WTC11 (cell line): ENCODE data around the gene CYP27A1. TPM values are rescaled to one million over a fixed set of nuclear protein-coding genes. Genes with fewer than 3 reads are reported as not detected.

Experiments used
- ATAC-seq: fragments of 200-7000 bp; cut with Tn5 transposase; 2 replicates; pipeline ENCODE4 v1.10.0; 2021; ENCODE audit warnings: mild to moderate bottlenecking, moderate library complexity
- CTCF ChIA-PET: fragments of 300-600 bp; sonication (Branson Sonifier 250); formaldehyde crosslinking; loops from one replicate; lab custom pipeline; 2021; ENCODE audit warnings: antibody characterized with exemption; lab: Charles Lee
- POLR2A ChIA-PET: fragments of 350-600 bp; sonication (Branson Sonifier 250); formaldehyde crosslinking; loops from one replicate; lab custom pipeline; 2021; ENCODE audit warnings: antibody characterized with exemption; lab: Charles Lee
- DNase-seq: peaks from one replicate; pipeline ENCODE4 v3.0.0; 2021; ENCODE audit warnings: low spot score
- H3K27ac Mint-ChIP-seq: 2 replicates; pipeline ENCODE4 v1.8.0; 2021; ENCODE audit warnings: mixed read lengths
- H3K27me3 Mint-ChIP-seq: 2 replicates; pipeline ENCODE4 v1.8.0; 2021; ENCODE audit warnings: low read depth, mild to moderate bottlenecking, moderate library complexity, mixed read lengths
- H3K36me3 Mint-ChIP-seq: 2 replicates; pipeline ENCODE4 v1.8.0; 2021; ENCODE audit warnings: mixed read lengths
- H3K4me1 Mint-ChIP-seq: 2 replicates; pipeline ENCODE4 v1.8.0; 2022; ENCODE audit warnings: mixed read lengths
- H3K4me3 Mint-ChIP-seq: 2 replicates; pipeline ENCODE4 v1.8.0; 2021; ENCODE audit warnings: mild to moderate bottlenecking, moderate library complexity, mixed read lengths
- H3K9me3 Mint-ChIP-seq: 2 replicates; pipeline ENCODE4 v1.8.0; 2021; ENCODE audit warnings: mixed read lengths
- ESRRA ChIP-seq: sonication (generic); formaldehyde crosslinking; IDR thresholded peaks from 2 replicates; pipeline ENCODE4 v1.8.1; 2022; ENCODE audit warnings: mild to moderate bottlenecking, missing genetic modification reagents, borderline replicate concordance
- FOXJ3 ChIP-seq: sonication (generic); formaldehyde crosslinking; IDR thresholded peaks from 2 replicates; pipeline ENCODE4 v1.9.0; 2021; ENCODE audit warnings: missing genetic modification reagents, mild to moderate bottlenecking, borderline replicate concordance
- SMAD4 ChIP-seq: sonication (generic); formaldehyde crosslinking; IDR thresholded peaks from 2 replicates; pipeline ENCODE4 v1.8.0; 2022; ENCODE audit warnings: mild to moderate bottlenecking, missing genetic modification reagents
- ZBTB21 ChIP-seq: sonication (generic); formaldehyde crosslinking; IDR thresholded peaks from 2 replicates; pipeline ENCODE4 v1.8.1; 2023; ENCODE audit warnings: mild to moderate bottlenecking, missing genetic modification reagents, borderline replicate concordance
- ZNF416 ChIP-seq: fragments of 250-450 bp; sonication (Bioruptor Pico); IDR thresholded peaks from 2 replicates; pipeline ENCODE4 v1.9.0; 2021; ENCODE audit warnings: mild to moderate bottlenecking, inconsistent platforms
- ZNF423 ChIP-seq: fragments of 250-450 bp; sonication (Bioruptor Pico); IDR thresholded peaks from 2 replicates; pipeline ENCODE4 v2.1.2; 2022; ENCODE audit warnings: mild to moderate bottlenecking, moderate library complexity
- ZNF671 ChIP-seq: fragments of 250-450 bp; sonication (Bioruptor Pico); IDR thresholded peaks from 2 replicates; pipeline ENCODE4 v1.8.0; 2021; ENCODE audit warnings: mild to moderate bottlenecking
- total RNA-seq: library from RNA; stranded (reverse); gene quantifications from 3 replicates; pipeline ENCODE4 v1.2.3, GENCODE V29; 2021
- TF ChIP-seq, protein P1 (sequence below): sonication (generic); formaldehyde crosslinking; IDR thresholded peaks from 2 replicates; pipeline ENCODE4 v1.8.0; 2023; ENCODE audit warnings: missing genetic modification reagents
- TF ChIP-seq, protein P2 (sequence below): sonication (generic); formaldehyde crosslinking; IDR thresholded peaks from 2 replicates; pipeline ENCODE4 v1.8.0; 2022; ENCODE audit warnings: missing genetic modification reagents
- TF ChIP-seq, protein P3 (sequence below): sonication (generic); formaldehyde crosslinking; IDR thresholded peaks from 2 replicates; pipeline ENCODE4 v1.8.0; 2022; ENCODE audit warnings: mild to moderate bottlenecking, missing genetic modification reagents
- TF ChIP-seq, protein P4 (sequence below): fragments of 250-450 bp; sonication (Bioruptor Pico); IDR thresholded peaks from 2 replicates; pipeline ENCODE4 v2.1.2; 2022; ENCODE audit warnings: mild to moderate bottlenecking, moderate library complexity
- TF ChIP-seq, protein P5 (sequence below): fragments of 250-450 bp; sonication (Bioruptor Pico); IDR thresholded peaks from 2 replicates; pipeline ENCODE4 v1.9.0; 2021; ENCODE audit warnings: mild to moderate bottlenecking
- TF ChIP-seq, protein P6 (sequence below): sonication (generic); formaldehyde crosslinking; conservative IDR thresholded peaks from 2 replicates; pipeline ENCODE4 v1.8.1; 2022; ENCODE audit warnings: mild to moderate bottlenecking, missing genetic modification reagents

The CYP27A1 gene
- total RNA-seq, 1 experiment from 2014 or later, result 5.6 TPM

DNA sequence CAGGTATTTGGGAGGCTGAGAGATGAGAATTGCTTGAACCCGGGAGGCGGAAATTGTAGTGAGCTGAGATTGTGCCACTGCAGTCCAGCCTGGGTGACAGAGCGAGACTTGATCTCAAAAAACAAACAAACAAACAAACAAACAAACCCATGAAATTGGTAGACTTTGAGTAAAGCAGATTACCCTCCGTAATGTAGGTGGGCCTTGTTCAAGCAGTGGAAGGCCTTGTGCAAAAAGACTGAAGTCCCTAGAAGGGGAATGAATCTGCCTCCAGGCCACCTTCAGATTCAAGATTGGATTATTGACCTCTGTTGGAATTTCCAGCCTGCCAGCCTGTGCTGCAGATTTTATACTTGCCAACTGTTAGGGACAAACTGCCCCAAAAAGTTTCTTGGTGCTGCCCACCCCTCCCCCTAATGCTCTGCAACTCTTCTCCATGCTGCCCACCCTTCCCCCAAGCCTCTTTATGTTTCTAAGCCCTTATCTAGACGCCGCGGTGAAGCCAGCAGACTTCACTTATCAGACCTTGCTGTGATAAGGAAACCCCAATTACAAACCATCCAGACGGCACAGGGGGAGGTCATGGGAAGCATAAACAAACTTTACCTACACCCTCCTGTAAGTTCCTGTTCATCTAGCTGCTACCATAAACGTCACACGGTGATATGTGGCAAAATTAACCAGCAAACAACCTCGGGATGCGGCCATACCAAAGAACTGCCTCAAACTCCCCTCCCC, 17.0 kb downstream of the CYP27A1 start:
- no peak overlapping the region for H3K4me3 Mint-ChIP-seq
- H3K27ac Mint-ChIP-seq, result 0 out of 2 replicates have a peak overlapping the region, but pooled peaks have one; percentile 33
- H3K36me3 Mint-ChIP-seq, result no peaks in the 10 kb centered on the region
- no peaks in the 10 kb centered on the region for H3K27me3 Mint-ChIP-seq
- CTCF ChIA-PET, result no interaction called here
- ATAC-seq, result peak; percentile 41
- H3K9me3 Mint-ChIP-seq, result no peaks in the 10 kb centered on the region
- TF ChIP-seq, protein P1, sequence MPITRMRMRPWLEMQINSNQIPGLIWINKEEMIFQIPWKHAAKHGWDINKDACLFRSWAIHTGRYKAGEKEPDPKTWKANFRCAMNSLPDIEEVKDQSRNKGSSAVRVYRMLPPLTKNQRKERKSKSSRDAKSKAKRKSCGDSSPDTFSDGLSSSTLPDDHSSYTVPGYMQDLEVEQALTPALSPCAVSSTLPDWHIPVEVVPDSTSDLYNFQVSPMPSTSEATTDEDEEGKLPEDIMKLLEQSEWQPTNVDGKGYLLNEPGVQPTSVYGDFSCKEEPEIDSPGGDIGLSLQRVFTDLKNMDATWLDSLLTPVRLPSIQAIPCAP, result no peak
- no peak for TF ChIP-seq ZBTB21 (CRISPR knock-in tag)
- TF ChIP-seq, protein P2, sequence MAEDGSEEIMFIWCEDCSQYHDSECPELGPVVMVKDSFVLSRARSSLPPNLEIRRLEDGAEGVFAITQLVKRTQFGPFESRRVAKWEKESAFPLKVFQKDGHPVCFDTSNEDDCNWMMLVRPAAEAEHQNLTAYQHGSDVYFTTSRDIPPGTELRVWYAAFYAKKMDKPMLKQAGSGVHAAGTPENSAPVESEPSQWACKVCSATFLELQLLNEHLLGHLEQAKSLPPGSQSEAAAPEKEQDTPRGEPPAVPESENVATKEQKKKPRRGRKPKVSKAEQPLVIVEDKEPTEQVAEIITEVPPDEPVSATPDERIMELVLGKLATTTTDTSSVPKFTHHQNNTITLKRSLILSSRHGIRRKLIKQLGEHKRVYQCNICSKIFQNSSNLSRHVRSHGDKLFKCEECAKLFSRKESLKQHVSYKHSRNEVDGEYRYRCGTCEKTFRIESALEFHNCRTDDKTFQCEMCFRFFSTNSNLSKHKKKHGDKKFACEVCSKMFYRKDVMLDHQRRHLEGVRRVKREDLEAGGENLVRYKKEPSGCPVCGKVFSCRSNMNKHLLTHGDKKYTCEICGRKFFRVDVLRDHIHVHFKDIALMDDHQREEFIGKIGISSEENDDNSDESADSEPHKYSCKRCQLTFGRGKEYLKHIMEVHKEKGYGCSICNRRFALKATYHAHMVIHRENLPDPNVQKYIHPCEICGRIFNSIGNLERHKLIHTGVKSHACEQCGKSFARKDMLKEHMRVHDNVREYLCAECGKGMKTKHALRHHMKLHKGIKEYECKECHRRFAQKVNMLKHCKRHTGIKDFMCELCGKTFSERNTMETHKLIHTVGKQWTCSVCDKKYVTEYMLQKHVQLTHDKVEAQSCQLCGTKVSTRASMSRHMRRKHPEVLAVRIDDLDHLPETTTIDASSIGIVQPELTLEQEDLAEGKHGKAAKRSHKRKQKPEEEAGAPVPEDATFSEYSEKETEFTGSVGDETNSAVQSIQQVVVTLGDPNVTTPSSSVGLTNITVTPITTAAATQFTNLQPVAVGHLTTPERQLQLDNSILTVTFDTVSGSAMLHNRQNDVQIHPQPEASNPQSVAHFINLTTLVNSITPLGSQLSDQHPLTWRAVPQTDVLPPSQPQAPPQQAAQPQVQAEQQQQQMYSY (CRISPR knock-in tag), result no peak
- TF ChIP-seq ZNF423 (CRISPR knock-in tag), result no peak
- no peak for TF ChIP-seq ESRRA (CRISPR knock-in tag)
- TF ChIP-seq SMAD4, result no peak
- TF ChIP-seq FOXJ3 (CRISPR knock-in tag), result no peak
- TF ChIP-seq, protein P3, sequence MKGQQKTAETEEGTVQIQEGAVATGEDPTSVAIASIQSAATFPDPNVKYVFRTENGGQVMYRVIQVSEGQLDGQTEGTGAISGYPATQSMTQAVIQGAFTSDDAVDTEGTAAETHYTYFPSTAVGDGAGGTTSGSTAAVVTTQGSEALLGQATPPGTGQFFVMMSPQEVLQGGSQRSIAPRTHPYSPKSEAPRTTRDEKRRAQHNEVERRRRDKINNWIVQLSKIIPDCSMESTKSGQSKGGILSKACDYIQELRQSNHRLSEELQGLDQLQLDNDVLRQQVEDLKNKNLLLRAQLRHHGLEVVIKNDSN (CRISPR knock-in tag), result no peak
- TF ChIP-seq ZNF416 (CRISPR knock-in tag), result no peak
- no peak for TF ChIP-seq ZNF671 (CRISPR knock-in tag)
- H3K4me1 Mint-ChIP-seq, result peaks cover 24% of the 10 kb centered on the region
- POLR2A ChIA-PET, result no interaction called here
- no peak for DNase-seq

DNA sequence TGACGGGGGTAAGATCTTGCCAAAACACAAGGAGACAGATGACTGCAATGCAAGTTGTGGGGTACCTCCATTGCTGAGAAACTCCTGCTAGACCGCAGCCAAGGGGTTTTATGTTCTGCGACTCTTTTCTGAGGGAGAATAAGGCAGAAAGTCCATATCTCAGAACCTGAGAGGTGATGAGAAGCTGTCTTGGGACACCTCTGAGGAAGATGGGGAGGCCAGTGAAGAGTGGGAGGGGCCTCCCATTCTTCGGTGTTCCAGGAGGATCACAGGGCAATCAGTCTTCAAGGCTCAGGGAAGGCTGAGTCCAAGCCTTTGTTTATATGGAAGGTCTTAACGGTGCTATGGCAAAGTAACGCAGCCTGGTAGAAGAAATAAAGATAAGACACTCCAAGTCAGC, 18.0 kb downstream of the CYP27A1 start:
- H3K27ac Mint-ChIP-seq, result no peak overlapping the region
- DNase-seq, result no peak
- ATAC-seq, result peak; percentile 86
- POLR2A ChIA-PET, result no interaction called here
- H3K36me3 Mint-ChIP-seq, result peaks cover 10% of the 10 kb centered on the region
- TF ChIP-seq, protein P4, sequence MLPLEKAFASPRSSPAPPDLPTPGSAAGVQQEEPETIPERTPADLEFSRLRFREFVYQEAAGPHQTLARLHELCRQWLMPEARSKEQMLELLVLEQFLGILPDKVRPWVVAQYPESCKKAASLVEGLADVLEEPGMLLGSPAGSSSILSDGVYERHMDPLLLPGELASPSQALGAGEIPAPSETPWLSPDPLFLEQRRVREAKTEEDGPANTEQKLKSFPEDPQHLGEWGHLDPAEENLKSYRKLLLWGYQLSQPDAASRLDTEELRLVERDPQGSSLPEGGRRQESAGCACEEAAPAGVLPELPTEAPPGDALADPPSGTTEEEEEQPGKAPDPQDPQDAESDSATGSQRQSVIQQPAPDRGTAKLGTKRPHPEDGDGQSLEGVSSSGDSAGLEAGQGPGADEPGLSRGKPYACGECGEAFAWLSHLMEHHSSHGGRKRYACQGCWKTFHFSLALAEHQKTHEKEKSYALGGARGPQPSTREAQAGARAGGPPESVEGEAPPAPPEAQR (CRISPR knock-in tag), result 0 out of 2 replicates have a peak, but pooled peaks have one; percentile 55
- TF ChIP-seq, protein P5, sequence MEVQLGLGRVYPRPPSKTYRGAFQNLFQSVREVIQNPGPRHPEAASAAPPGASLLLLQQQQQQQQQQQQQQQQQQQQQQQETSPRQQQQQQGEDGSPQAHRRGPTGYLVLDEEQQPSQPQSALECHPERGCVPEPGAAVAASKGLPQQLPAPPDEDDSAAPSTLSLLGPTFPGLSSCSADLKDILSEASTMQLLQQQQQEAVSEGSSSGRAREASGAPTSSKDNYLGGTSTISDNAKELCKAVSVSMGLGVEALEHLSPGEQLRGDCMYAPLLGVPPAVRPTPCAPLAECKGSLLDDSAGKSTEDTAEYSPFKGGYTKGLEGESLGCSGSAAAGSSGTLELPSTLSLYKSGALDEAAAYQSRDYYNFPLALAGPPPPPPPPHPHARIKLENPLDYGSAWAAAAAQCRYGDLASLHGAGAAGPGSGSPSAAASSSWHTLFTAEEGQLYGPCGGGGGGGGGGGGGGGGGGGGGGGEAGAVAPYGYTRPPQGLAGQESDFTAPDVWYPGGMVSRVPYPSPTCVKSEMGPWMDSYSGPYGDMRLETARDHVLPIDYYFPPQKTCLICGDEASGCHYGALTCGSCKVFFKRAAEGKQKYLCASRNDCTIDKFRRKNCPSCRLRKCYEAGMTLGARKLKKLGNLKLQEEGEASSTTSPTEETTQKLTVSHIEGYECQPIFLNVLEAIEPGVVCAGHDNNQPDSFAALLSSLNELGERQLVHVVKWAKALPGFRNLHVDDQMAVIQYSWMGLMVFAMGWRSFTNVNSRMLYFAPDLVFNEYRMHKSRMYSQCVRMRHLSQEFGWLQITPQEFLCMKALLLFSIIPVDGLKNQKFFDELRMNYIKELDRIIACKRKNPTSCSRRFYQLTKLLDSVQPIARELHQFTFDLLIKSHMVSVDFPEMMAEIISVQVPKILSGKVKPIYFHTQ, result no peak
- TF ChIP-seq, protein P6, sequence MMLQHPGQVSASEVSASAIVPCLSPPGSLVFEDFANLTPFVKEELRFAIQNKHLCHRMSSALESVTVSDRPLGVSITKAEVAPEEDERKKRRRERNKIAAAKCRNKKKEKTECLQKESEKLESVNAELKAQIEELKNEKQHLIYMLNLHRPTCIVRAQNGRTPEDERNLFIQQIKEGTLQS (CRISPR knock-in tag), result no peak
- TF ChIP-seq, all 79 proteins: peak for 1
- H3K9me3 Mint-ChIP-seq, result peaks cover 11% of the 10 kb centered on the region
- H3K27me3 Mint-ChIP-seq, result no peaks in the 10 kb centered on the region; the same call in 1 of the 2 replicates
- no peak overlapping the region for H3K4me3 Mint-ChIP-seq
- H3K4me1 Mint-ChIP-seq, result peaks cover 19% of the 10 kb centered on the region
- CTCF ChIA-PET, result no interaction called here
